Stimulated activated CD4-positive, alpha-beta T cell treated with anti-CD3 and anti-CD28 coated beads, Interleukin-2, amount 100 ng/mL, for 4 hours (primary cell): Measurements from ENCODE around the gene TFIP11.

Source experiments
- DNase-seq: peaks from one replicate; pipeline ENCODE4 v3.0.0-alpha.2; 2020; ENCODE audit warnings: low read depth

Gene TFIP11

GRCh38 chr22:26479043-26479791, 33.1 kb downstream of the TFIP11 start:
- no peak for DNase-seq

- DNase-seq = no peak
Measured at GRCh38 chr22:26477341-26477731, 34.9 kb downstream of the TFIP11 start.

- DNase-seq = no peak
Measured at GRCh38 chr22:26476705-26477340, 35.5 kb downstream of the TFIP11 start.

GRCh38 chr22:26474682-26475081, 37.6 kb downstream of the TFIP11 start:
- no peak for DNase-seq

- DNase-seq = no peak
Measured at GRCh38 chr22:26471522-26471921, 40.8 kb downstream of the TFIP11 start.

- DNase-seq = no peak
Measured at GRCh38 chr22:26470807-26471206, 41.5 kb downstream of the TFIP11 start.

- no peak for DNase-seq
Measured at GRCh38 chr22:26466196-26466595, 46.1 kb downstream of the TFIP11 start.

GRCh38 chr22:26464312-26464711, 48.0 kb downstream of the TFIP11 start:
- DNase-seq = no peak

GRCh38 chr22:26463688-26464087, 48.6 kb downstream of the TFIP11 start:
- no peak for DNase-seq

- no peak for DNase-seq
Measured at GRCh38 chr22:26463101-26463661, 49.1 kb downstream of the TFIP11 start.

GRCh38 chr22:26462641-26463040, 49.6 kb downstream of the TFIP11 start:
- DNase-seq = no peak

GRCh38 chr22:26462051-26462450, 50.2 kb downstream of the TFIP11 start:
- no peak for DNase-seq

GRCh38 chr22:26461188-26461810, 51.0 kb downstream of the TFIP11 start:
- DNase-seq = no peak

GRCh38 chr22:26460202-26460601, 52.1 kb downstream of the TFIP11 start:
- no peak for DNase-seq

GRCh38 chr22:26457661-26458272, 54.5 kb downstream of the TFIP11 start:
- no peak for DNase-seq

- no peak for DNase-seq
Measured at GRCh38 chr22:26453812-26454500, 58.3 kb downstream of the TFIP11 start.

GRCh38 chr22:26453216-26453615, 59.1 kb downstream of the TFIP11 start:
- no peak for DNase-seq

GRCh38 chr22:26452236-26453016, 59.8 kb downstream of the TFIP11 start:
- DNase-seq = no peak

GRCh38 chr22:26450453-26451185, 61.7 kb downstream of the TFIP11 start:
- DNase-seq = no peak

GRCh38 chr22:26448941-26449340, 63.3 kb downstream of the TFIP11 start:
- DNase-seq = no peak
